Prostate gland (tissue), 2 donors: ENCODE results near the gene SIK2. TPM values are rescaled to one million over a fixed set of nuclear protein-coding genes. Genes with fewer than 3 reads are reported as not detected.

Source experiments
- DNase-seq: peaks from one replicate; pipeline ENCODE4 v3.0.0-alpha.2; 2019; ENCODE audit warnings: low spot score
- H3K27ac ChIP-seq, 2 donors: fragments of 200-600 bp; sonication (generic); 2 replicates each; pipeline ENCODE4 v1.5.1; 2017 to 2019
- H3K27me3 ChIP-seq: fragments of 200-600 bp; sonication (generic); replicated peaks from 2 replicates; pipeline ENCODE4 v1.5.1; 2019; ENCODE audit not compliant: insufficient read depth
- H3K36me3 ChIP-seq, 2 donors: fragments of 200-600 bp; sonication (generic); 1 replicate in 1 of 2; 2 replicates in 1 of 2; pipeline versions ENCODE4 v1.5.1 to v1.8.1; 2017 to 2019
- H3K4me1 ChIP-seq: fragments of 200-600 bp; sonication (generic); replicated peaks from 2 replicates; pipeline ENCODE4 v1.5.1; 2019
- H3K4me3 ChIP-seq, 2 donors: fragments of 200-600 bp; sonication (generic); 2 replicates each; pipeline ENCODE4 v1.5.1; 2017 to 2019
- H3K9me3 ChIP-seq: fragments of 200-600 bp; sonication (generic); 2 replicates; pipeline ENCODE4 v1.5.1; 2017
- CTCF ChIP-seq, 4 experiments: fragments of 200-600 bp in 2 of 4; fragments of 450-650 bp in 2 of 4; sonication (generic) in 2 of 4; IDR thresholded peaks; 1 replicate in 3 of 4; 2 replicates in 1 of 4; pipeline ENCODE4 v1.5.1; 2016 to 2019; ENCODE audit warnings: antibody characterized with exemption in 4 of 4, mild to moderate bottlenecking in 2 of 4, moderate library complexity in 2 of 4
- POLR2A ChIP-seq: fragments of 450-650 bp; IDR thresholded peaks from one replicate; pipeline ENCODE4 v1.6.1; 2016; ENCODE audit warnings: antibody characterized with exemption, mild to moderate bottlenecking
- POLR2AphosphoS5 ChIP-seq: sonication (generic); formaldehyde crosslinking; IDR thresholded peaks from one replicate; pipeline ENCODE4 v1.6.1; 2017; ENCODE audit warnings: antibody characterized with exemption
- WGBS: methylation state at CpG from one replicate; pipeline ENCODE4 v1.1.5; 2018; 5-methylcytosine and 5-hydroxymethylcytosine counted together
- intact Hi-C: fragments of 100-400 bp; cut with DNase I; formaldehyde crosslinking; loops from one replicate; pipeline ENCODE4 v1.14.2; 2022
- total RNA-seq, 2 donors: library from RNA; depleted of rRNA; stranded (reverse); fragments of >200 nt; gene quantifications; one replicate each; pipeline ENCODE4 v1.1.0, GENCODE V29; 2016

The SIK2 gene
- total RNA-seq, 2 donors from 2014 or later, result 13.0 to 18.7 TPM

- Histone ChIP-seq H3K36me3 (peaks cover 20 to 29% of the 10 kb centered on the region in 2 donors), H3K27ac (no peak overlapping the region), H3K27me3 (no peaks in the 10 kb centered on the region), H3K9me3 (no peaks in the 10 kb centered on the region), H3K4me3 (no peak overlapping the region), H3K4me1 (no peaks in the 10 kb centered on the region)
- DNase-seq, result no peak
- WGBS, result 90% methylated on average over 11 of the region's 11 CpGs
- intact Hi-C loops, result loop anchor here (5.0 kb wide), 1 partner anchor 122 kb away; the partner anchor contains the start of gene SIK2
- TF ChIP-seq POLR2A (no peak), POLR2AphosphoS5 (no peak), CTCF (IDR thresholded peaks at IDR 0.05) (no peak)
These were observed 122.4 kb downstream of the SIK2 start for GRCh38 chr11:111724615-111725129.

- Histone ChIP-seq H3K9me3 (no peaks in the 10 kb centered on the region), H3K36me3 (peaks cover 20 to 29% of the 10 kb centered on the region in 2 donors), H3K4me3 (no peak overlapping the region), H3K4me1 (peaks cover 2% of the 10 kb centered on the region), H3K27ac (no peak overlapping the region), H3K27me3 (no peaks in the 10 kb centered on the region)
- intact Hi-C loops, result loop anchor here (5.0 kb wide), 1 partner anchor 123 kb away; the partner anchor contains the start of gene SIK2
- WGBS, result 83% methylated on average over 10 of the region's 10 CpGs
- TF ChIP-seq POLR2A, result no peak
- TF ChIP-seq CTCF (IDR thresholded peaks at IDR 0.05), result no peak
- no peak for TF ChIP-seq POLR2AphosphoS5
- no peak for DNase-seq
These were observed 123.4 kb downstream of the SIK2 start for GRCh38 chr11:111725621-111726020.

GRCh38 chr11:111726301-111726713 is 124.1 kb downstream of the SIK2 start:
- Histone ChIP-seq H3K9me3 (no peaks in the 10 kb centered on the region), H3K4me1 (peaks cover 7% of the 10 kb centered on the region), H3K27me3 (no peaks in the 10 kb centered on the region), H3K4me3 (no peak overlapping the region), H3K27ac (no peak overlapping the region), H3K36me3 (peaks cover 14 to 29% of the 10 kb centered on the region in 2 donors)
- intact Hi-C loops, result loop anchor here (5.0 kb wide), 1 partner anchor 124 kb away; the partner anchor contains the start of gene SIK2
- TF ChIP-seq CTCF (IDR thresholded peaks at IDR 0.05) (no peak), POLR2A (no peak), POLR2AphosphoS5 (no peak)
- WGBS, result 93% methylated on average over 8 of the region's 9 CpGs
- no peak for DNase-seq

- no peak for TF ChIP-seq POLR2A
- TF ChIP-seq CTCF (IDR thresholded peaks at IDR 0.05), result no peak
- Histone ChIP-seq H3K4me1 (peaks cover 11% of the 10 kb centered on the region), H3K9me3 (no peaks in the 10 kb centered on the region), H3K27me3 (no peaks in the 10 kb centered on the region), H3K36me3 (peaks cover 7 to 20% of the 10 kb centered on the region in 2 donors), H3K4me3 (no peak overlapping the region), H3K27ac (no peak overlapping the region)
- intact Hi-C loops, result loop anchor here (5.0 kb wide), 1 partner anchor 125 kb away; the partner anchor contains the start of gene SIK2
- DNase-seq, result no peak
- 76% methylated on average over 7 of the region's 7 CpGs for WGBS
These were observed 125.2 kb downstream of the SIK2 start for GRCh38 chr11:111727431-111727830.
